ENCODE measurements around the gene ITGA5.
"Not testable (repeated sequence)": the region's sequence is repeated elsewhere in the genome, so short reads cannot be mapped to it uniquely, and the experiment has no call there.

Gene ITGA5

GRCh38 chr12:54358191-54358944, 60.7 kb downstream of the ITGA5 start:
- intact Hi-C loops (cut with DNase I): no loop called here
- DNase-seq: peak in 6 of 10 donors; percentile 48 to 94 (median 76)

GRCh38 chr12:54357506-54358190, 61.4 kb downstream of the ITGA5 start:
- intact Hi-C loops (cut with DNase I): no loop called here
- no peak for DNase-seq

- DNase-seq: no peak
- intact Hi-C loops (cut with DNase I): no loop called here
Observed at GRCh38 chr12:54356951-54357356, 62.1 kb downstream of the ITGA5 start.

- DNase-seq: no peak
- intact Hi-C loops (cut with DNase I): no loop called here
Observed at GRCh38 chr12:54356228-54356627, 62.8 kb downstream of the ITGA5 start.

- no peak for DNase-seq
- intact Hi-C loops (cut with DNase I): no loop called here
Observed at GRCh38 chr12:54355104-54355815, 63.8 kb downstream of the ITGA5 start.

- intact Hi-C loops (cut with DNase I); DNase-seq: not testable (repeated sequence)
Observed at GRCh38 chr12:54354271-54354670, 64.8 kb downstream of the ITGA5 start.

- DNase-seq: peak in 8 of 10 donors; percentile 48 to 88 (median 57)
- intact Hi-C loops (cut with DNase I): no loop called here
Observed at GRCh38 chr12:54352891-54353874, 65.9 kb downstream of the ITGA5 start.

- DNase-seq: peak; percentile 57 to 94 (median 71)
- intact Hi-C loops (cut with DNase I): no loop called here
Observed at GRCh38 chr12:54352022-54352531, 67.0 kb downstream of the ITGA5 start.

- DNase-seq: no peak
- intact Hi-C loops (cut with DNase I): no loop called here
Observed at GRCh38 chr12:54351341-54351740, 67.7 kb downstream of the ITGA5 start.

- intact Hi-C loops (cut with DNase I): no loop called here
Observed at GRCh38 chr12:54350743-54351142, 68.3 kb downstream of the ITGA5 start.

GRCh38 chr12:54349679-54350078, 69.4 kb downstream of the ITGA5 start:
- intact Hi-C loops (cut with DNase I): no loop called here
- DNase-seq: no peak

More at GRCh38 chr12:54350743-54351142, 68.3 kb downstream of the ITGA5 start:
- no peak for DNase-seq

GRCh38 chr12:54349036-54349435, 70.0 kb downstream of the ITGA5 start:
- DNase-seq: no peak
- intact Hi-C loops (cut with DNase I): no loop called here
